Activated B cell treated with CpG ODN at 0.5 μM for 24 hours (primary cell): ENCODE results near the gene MAN1A1. TPM values are rescaled to one million over a fixed set of nuclear protein-coding genes. Genes with fewer than 3 reads are reported as not detected.

Experiments used
- ATAC-seq: fragments of 200-7000 bp; cut with Tn5 transposase; one replicate; pipeline ENCODE4 v1.10.0; 2021; ENCODE audit warnings: low read depth, mild to moderate bottlenecking, moderate library complexity
- CTCF ChIA-PET: fragments of 350-600 bp; sonication (Branson Sonifier 250); formaldehyde crosslinking; loops from one replicate; lab custom pipeline; 2021; ENCODE audit warnings: antibody characterized with exemption; lab: Charles Lee
- POLR2A ChIA-PET: fragments of 350-600 bp; sonication (Branson Sonifier 250); formaldehyde crosslinking; loops from one replicate; lab custom pipeline; 2021; ENCODE audit warnings: antibody characterized with exemption; lab: Charles Lee
- DNase-seq: peaks from one replicate; pipeline ENCODE4 v3.0.0; 2022
- H3K27ac Mint-ChIP-seq: one replicate; pipeline ENCODE4 v1.8.0; 2020; ENCODE audit warnings: mixed read lengths
- H3K27me3 Mint-ChIP-seq: one replicate; pipeline ENCODE4 v1.8.0; 2021; ENCODE audit warnings: mixed read lengths
- H3K36me3 Mint-ChIP-seq: one replicate; pipeline ENCODE4 v1.8.0; 2021; ENCODE audit warnings: low read depth, mixed read lengths
- H3K4me1 Mint-ChIP-seq: one replicate; pipeline ENCODE4 v1.8.0; 2021; ENCODE audit warnings: mixed read lengths
- H3K4me3 Mint-ChIP-seq: one replicate; pipeline ENCODE4 v1.8.0; 2020; ENCODE audit warnings: mild to moderate bottlenecking, mixed read lengths
- H3K9me3 Mint-ChIP-seq: one replicate; pipeline ENCODE4 v1.8.0; 2020; ENCODE audit warnings: mixed read lengths
- intact Hi-C: fragments of 100-400 bp; cut with micrococcal nuclease; formaldehyde crosslinking; loops from one replicate; pipeline ENCODE4 v1.15.1; 2024
- total RNA-seq: library from RNA; stranded (reverse); gene quantifications from 2 replicates; pipeline ENCODE4 v1.2.3, GENCODE V29; 2022
- TF ChIP-seq, protein P1 (sequence below): fragments of 200-600 bp; IDR thresholded peaks from one replicate; pipeline ENCODE4 v1.8.0; 2022; ENCODE audit warnings: antibody characterized with exemption, mild to moderate bottlenecking

Gene MAN1A1
- total RNA-seq, 1 donor from 2014 or later = 18.1 TPM

GRCh38 chr6:119166024-119166784 lies 183.4 kb downstream of the MAN1A1 start:
- ChIA-PET POLR2A (no interaction called here), CTCF (no interaction called here)
- ATAC-seq (no peak), DNase-seq (no peak)
- H3K4me1 Mint-ChIP-seq = peaks cover 10% of the 10 kb centered on the region
- H3K9me3 Mint-ChIP-seq = peaks cover 1% of the 10 kb centered on the region
- TF ChIP-seq, protein P1, sequence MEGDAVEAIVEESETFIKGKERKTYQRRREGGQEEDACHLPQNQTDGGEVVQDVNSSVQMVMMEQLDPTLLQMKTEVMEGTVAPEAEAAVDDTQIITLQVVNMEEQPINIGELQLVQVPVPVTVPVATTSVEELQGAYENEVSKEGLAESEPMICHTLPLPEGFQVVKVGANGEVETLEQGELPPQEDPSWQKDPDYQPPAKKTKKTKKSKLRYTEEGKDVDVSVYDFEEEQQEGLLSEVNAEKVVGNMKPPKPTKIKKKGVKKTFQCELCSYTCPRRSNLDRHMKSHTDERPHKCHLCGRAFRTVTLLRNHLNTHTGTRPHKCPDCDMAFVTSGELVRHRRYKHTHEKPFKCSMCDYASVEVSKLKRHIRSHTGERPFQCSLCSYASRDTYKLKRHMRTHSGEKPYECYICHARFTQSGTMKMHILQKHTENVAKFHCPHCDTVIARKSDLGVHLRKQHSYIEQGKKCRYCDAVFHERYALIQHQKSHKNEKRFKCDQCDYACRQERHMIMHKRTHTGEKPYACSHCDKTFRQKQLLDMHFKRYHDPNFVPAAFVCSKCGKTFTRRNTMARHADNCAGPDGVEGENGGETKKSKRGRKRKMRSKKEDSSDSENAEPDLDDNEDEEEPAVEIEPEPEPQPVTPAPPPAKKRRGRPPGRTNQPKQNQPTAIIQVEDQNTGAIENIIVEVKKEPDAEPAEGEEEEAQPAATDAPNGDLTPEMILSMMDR = no peak
- H3K36me3 Mint-ChIP-seq = no peaks in the 10 kb centered on the region
- H3K27ac Mint-ChIP-seq = no peak overlapping the region
- peaks cover 20% of the 10 kb centered on the region for H3K27me3 Mint-ChIP-seq
- H3K4me3 Mint-ChIP-seq = no peak overlapping the region
- intact Hi-C loops = no loop called here

GRCh38 chr6:119163006-119163405 lies 186.6 kb downstream of the MAN1A1 start:
- Mint-ChIP-seq H3K4me3 (no peak overlapping the region), H3K36me3 (no peaks in the 10 kb centered on the region), H3K27me3 (peaks cover 20% of the 10 kb centered on the region), H3K27ac (no peak overlapping the region), H3K4me1 (peaks cover 10% of the 10 kb centered on the region), H3K9me3 (no peaks in the 10 kb centered on the region)
- ChIA-PET CTCF (interaction anchor here (1.8 kb wide), 1 partner anchor 14 kb away, joined by 4 read pairs; no protein-coding TSS in a partner anchor), POLR2A (no interaction called here)
- no peak for ATAC-seq
- intact Hi-C loops = no loop called here
- no peak for DNase-seq
- TF ChIP-seq, protein P1 = no peak

DNA sequence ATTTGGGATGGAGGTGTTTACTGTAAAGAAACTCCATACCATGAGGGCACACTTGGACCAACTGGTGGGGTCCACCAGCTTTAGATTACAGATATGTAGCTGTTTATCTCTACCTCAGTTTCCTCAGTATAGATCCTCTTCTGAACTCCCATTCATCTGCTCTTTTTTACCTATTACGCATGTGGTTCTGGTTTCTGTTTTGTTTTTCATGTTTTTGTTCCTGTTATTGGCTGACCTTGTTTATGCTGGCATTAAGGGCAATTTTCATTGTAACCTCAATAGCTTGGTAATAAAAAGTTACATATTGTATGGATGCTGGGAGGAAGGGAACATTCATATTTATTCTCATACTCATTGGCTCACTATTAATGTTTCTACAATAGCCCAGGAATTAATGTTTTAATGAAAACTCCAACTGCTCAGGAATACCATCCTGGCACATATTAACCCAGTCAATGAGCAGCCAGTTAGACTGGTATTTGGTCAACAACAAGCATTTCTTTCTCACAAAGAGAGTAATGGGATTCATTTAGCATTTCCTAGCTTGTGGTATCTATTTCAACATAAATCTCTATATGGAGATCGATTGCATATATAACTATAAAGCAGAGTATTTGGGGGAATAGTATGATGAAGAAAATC lies 187.3 kb downstream of the MAN1A1 start:
- DNase-seq (no peak), ATAC-seq (no peak)
- CTCF ChIA-PET = interaction anchor here (1.8 kb wide), 1 partner anchor 13 kb away, joined by 4 read pairs; no protein-coding TSS in a partner anchor
- POLR2A ChIA-PET = no interaction called here
- intact Hi-C loops = no loop called here
- Mint-ChIP-seq H3K27ac (no peak overlapping the region), H3K27me3 (peaks cover 16% of the 10 kb centered on the region), H3K4me3 (no peak overlapping the region), H3K9me3 (no peaks in the 10 kb centered on the region), H3K36me3 (no peaks in the 10 kb centered on the region), H3K4me1 (peaks cover 10% of the 10 kb centered on the region)
- TF ChIP-seq, protein P1 = no peak

DNA sequence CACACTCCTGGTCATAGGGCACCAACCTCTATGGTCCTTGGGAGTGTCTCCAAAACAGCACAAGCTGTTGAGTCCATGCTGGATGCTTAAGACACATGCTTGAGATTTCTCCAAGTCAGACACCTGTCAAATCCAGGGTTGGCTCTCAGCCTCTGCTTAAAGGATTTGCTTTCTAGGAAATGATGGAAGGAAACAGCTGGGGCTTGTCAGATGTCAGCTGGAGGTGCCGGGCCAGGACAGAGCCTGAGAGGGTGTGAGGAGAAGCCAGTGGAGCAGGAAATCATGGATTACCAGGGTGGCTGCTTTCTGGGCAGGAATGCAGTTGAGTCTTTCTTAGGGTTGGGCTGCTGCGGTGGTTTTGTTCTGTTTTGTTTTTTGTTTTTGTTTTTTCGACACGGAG lies 188.1 kb downstream of the MAN1A1 start:
- ATAC-seq = no peak
- Mint-ChIP-seq H3K9me3 (no peaks in the 10 kb centered on the region), H3K27me3 (peaks cover 9% of the 10 kb centered on the region), H3K36me3 (no peaks in the 10 kb centered on the region), H3K27ac (no peak overlapping the region), H3K4me3 (no peak overlapping the region), H3K4me1 (peaks cover 10% of the 10 kb centered on the region)
- no peak for DNase-seq
- ChIA-PET POLR2A (no interaction called here), CTCF (interaction anchor here (1.8 kb wide), 1 partner anchor 12 kb away, joined by 4 read pairs; no protein-coding TSS in a partner anchor)
- intact Hi-C loops = no loop called here
- TF ChIP-seq, protein P1 = no peak

DNA sequence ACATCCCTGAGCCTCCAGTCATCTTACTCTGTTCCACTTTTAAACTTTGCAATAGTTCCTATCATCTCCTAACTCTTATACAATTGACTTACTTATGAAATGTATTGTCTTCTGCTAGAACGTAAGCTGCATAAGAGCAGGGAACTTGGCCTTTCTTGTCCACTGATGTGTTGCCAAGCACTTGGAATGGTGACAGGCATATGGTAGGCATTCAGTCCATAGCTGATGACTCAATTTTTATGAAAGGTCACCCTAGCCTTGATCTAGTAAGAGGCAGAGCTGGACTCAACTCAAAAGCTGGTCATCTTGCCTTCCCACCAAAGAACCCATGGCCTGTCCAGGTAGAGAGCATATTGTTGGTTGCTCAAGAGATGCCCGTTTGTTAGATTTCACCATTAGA lies 188.7 kb downstream of the MAN1A1 start:
- no peak for ATAC-seq

More for the DNA sequence above, 188.7 kb downstream of the MAN1A1 start:
- intact Hi-C loops = no loop called here
- H3K27me3 Mint-ChIP-seq = peaks cover 6% of the 10 kb centered on the region
- no peaks in the 10 kb centered on the region for H3K9me3 Mint-ChIP-seq
- ChIA-PET CTCF (no interaction called here), POLR2A (no interaction called here)
- TF ChIP-seq, protein P1 = no peak
- H3K36me3 Mint-ChIP-seq = no peaks in the 10 kb centered on the region
- H3K4me1 Mint-ChIP-seq = peaks cover 10% of the 10 kb centered on the region
- H3K27ac Mint-ChIP-seq = no peak overlapping the region
- DNase-seq = no peak
- H3K4me3 Mint-ChIP-seq = no peak overlapping the region
